ENCODE data around the gene COPS7A. TPM values are rescaled to one million over a fixed set of nuclear protein-coding genes. Genes with fewer than 3 reads are reported as not detected.

COPS7A gene
- total RNA-seq, 1 donor from 2014 or later = 221 TPM

DNA sequence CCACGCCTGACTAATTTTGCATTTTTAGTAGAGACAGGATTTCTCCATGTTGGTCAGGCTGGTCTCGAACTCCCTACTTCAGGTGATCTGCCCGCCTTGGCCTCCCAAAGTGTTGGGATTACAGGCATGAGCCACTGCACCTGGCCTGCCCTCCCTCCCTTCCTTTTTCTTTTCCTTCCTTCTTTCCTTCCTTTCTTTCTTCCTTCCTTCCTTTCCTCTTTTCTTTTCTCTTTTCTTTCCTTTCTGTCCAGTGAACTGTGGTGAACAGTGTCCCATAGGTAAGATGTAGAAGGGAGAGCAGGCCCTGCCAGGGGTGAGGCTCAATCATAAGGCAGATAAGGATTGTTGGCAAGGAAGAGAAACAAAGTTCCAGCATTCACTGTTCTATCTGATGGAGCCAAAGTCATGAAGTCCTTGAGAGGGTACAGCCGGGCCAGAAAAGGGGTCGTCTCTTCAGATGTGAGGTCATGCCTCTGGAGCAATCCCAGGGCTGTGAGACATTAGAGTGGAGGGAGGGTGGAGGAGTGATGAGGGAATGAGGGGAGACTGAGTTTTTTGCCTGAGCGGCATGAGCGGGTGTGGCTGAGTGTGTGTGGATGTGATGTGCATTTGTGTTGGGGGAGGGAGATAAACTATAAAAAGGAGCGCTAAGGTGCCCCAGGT is 33.3 kb downstream of the COPS7A start:
- no peaks in the 10 kb centered on the region for H3K27me3 ChIP-seq
- no peaks in the 10 kb centered on the region for H3K36me3 ChIP-seq
- no peak overlapping the region for H3K27ac ChIP-seq
- no peak overlapping the region for H3K4me3 ChIP-seq
- peaks cover 1 to 2% of the 10 kb centered on the region in 2 donors for H3K4me1 ChIP-seq
- no peaks in the 10 kb centered on the region for H3K9me3 ChIP-seq
- no peak for TF ChIP-seq CTCF (IDR thresholded peaks at IDR 0.05)
- DNase-seq (ENCODE audit: low spot score in 2 of 2) = no peak
- intact Hi-C loops (cut with DNase I) = no loop called here

- no peak for DNase-seq (ENCODE audit: low spot score in 2 of 2)
- intact Hi-C loops (cut with DNase I) = no loop called here
These were observed 34.8 kb downstream of the COPS7A start for GRCh38 chr12:6758506-6759095.

GRCh38 chr12:6759741-6760140 is 35.9 kb downstream of the COPS7A start:
- H3K4me3 ChIP-seq = no peak overlapping the region
- peaks cover 6 to 8% of the 10 kb centered on the region in 2 donors for H3K4me1 ChIP-seq
- H3K9me3 ChIP-seq = no peaks in the 10 kb centered on the region
- DNase-seq (ENCODE audit: low spot score in 2 of 2) = no peak
- TF ChIP-seq CTCF (IDR thresholded peaks at IDR 0.05) = no peak
- no peaks in the 10 kb centered on the region for H3K36me3 ChIP-seq
- no peaks in the 10 kb centered on the region for H3K27me3 ChIP-seq
- intact Hi-C loops (cut with DNase I) = no loop called here
- H3K27ac ChIP-seq = no peak overlapping the region

More at GRCh38 chr12:6758506-6759095, 34.8 kb downstream of the COPS7A start:
- H3K27ac ChIP-seq = no peak overlapping the region
- no peaks in the 10 kb centered on the region for H3K36me3 ChIP-seq
- H3K4me1 ChIP-seq = peaks cover 3 to 5% of the 10 kb centered on the region in 2 donors
- H3K4me3 ChIP-seq = no peak overlapping the region
- no peaks in the 10 kb centered on the region for H3K9me3 ChIP-seq
- H3K27me3 ChIP-seq = no peaks in the 10 kb centered on the region
- no peak for TF ChIP-seq CTCF (IDR thresholded peaks at IDR 0.05)

DNA sequence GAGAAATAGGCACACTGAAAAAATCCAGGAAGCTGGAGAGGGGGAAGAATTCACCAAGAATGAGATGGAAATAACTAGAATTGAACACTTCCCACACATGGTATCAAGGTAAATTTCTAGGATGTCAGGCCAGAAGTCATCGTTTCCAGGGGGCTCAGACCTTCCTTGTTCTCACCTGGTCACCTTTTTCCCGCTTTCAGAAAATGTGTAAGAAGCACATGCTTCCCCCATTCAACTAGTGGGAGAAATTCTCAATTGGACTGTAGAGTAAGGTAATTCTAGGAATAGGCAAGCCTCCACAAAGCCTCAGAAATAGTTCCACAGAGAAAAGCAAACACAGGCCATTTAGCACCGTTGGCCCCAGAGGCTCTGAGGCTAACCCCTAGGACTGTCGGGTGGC is 39.5 kb downstream of the COPS7A start:
- intact Hi-C loops (cut with DNase I) = no loop called here
- no peak for DNase-seq (ENCODE audit: low spot score in 2 of 2)
- H3K27me3 ChIP-seq = no peaks in the 10 kb centered on the region
- no peaks in the 10 kb centered on the region for H3K36me3 ChIP-seq
- no peak for TF ChIP-seq CTCF (IDR thresholded peaks at IDR 0.05)
- peak overlapping the region in 1 of 2 donors; percentile 97 for H3K4me3 ChIP-seq
- H3K27ac ChIP-seq = peak overlapping the region; percentile 84 to 97
- no peaks in the 10 kb centered on the region for H3K9me3 ChIP-seq
- H3K4me1 ChIP-seq = peaks cover 6 to 21% of the 10 kb centered on the region in 2 donors

GRCh38 chr12:6764011-6764828 is 40.4 kb downstream of the COPS7A start:
- Histone ChIP-seq H3K4me3 (peak overlapping the region; percentile 96 to 97), H3K36me3 (no peaks in the 10 kb centered on the region), H3K27me3 (no peaks in the 10 kb centered on the region), H3K4me1 (peaks cover 10 to 29% of the 10 kb centered on the region in 2 donors), H3K9me3 (no peaks in the 10 kb centered on the region), H3K27ac (peak overlapping the region; percentile 84 to 97)
- peak; percentile 85 to 96 for DNase-seq (ENCODE audit: low spot score in 2 of 2)
- no peak for TF ChIP-seq CTCF (IDR thresholded peaks at IDR 0.05)
- intact Hi-C loops (cut with DNase I) = loop anchor here (1.0 to 2.0 kb wide), 2 partner anchors 11 to 75 kb away; partner anchors contain the start of genes MLF2 and ZNF384
